Measurements from ENCODE around the gene RGS2. TPM values are rescaled to one million over a fixed set of nuclear protein-coding genes. Genes with fewer than 3 reads are reported as not detected.

Gene RGS2, protein sequence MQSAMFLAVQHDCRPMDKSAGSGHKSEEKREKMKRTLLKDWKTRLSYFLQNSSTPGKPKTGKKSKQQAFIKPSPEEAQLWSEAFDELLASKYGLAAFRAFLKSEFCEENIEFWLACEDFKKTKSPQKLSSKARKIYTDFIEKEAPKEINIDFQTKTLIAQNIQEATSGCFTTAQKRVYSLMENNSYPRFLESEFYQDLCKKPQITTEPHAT
- 0.50 and 1.4 TPM in 2 replicates for total RNA-seq (2021)
- Bru-seq, nascent RNA, result percentile 61 among the genes with signal in this experiment
- percentile 42 among the genes with signal in this experiment for BruChase-seq, experiment 1, labeled RNA remaining after a 2-hour chase
- percentile 50 among the genes with signal in this experiment for BruChase-seq, experiment 2, labeled RNA remaining after a 6-hour chase
- long read RNA-seq, partial matches to known transcripts, result 0 of 3 reads
- long read RNA-seq, other reads (novel, unspliced or antisense), result 2 of 3 reads

DNA sequence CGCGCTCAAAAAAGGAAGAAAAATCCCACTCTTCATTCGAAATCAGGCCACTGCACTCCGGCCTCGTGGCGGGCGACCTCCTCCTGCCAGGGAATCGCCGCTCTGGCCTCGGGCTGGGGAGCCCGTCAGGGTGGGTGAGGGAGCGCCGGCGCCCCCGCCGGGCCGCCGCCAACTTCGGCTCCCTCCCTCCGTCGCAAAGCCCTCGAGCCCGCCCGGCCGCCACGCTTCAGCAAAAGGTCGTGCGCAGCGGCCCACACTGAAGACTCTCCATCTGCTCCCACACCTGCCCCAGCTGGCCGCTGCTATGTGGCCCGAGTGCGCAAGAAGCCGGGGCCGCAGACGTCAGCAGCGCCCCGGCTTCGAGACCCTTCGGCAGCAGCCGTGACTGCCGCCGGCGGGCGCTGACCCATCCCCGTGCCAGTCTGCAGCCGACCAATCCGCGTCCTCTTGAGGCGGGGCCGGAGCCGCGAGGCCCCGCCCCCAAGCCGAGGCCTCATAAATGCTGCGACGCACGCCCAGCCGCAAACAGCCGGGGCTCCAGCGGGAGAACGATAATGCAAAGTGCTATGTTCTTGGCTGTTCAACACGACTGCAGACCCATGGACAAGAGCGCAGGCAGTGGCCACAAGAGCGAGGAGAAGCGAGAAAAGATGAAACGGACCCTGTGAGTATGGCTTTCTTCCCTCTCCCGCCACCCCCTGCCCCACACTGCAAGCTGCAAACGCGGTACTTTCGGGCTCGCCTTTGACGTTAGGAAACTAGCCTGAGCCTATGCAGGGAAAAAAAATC is at the start of gene RGS2:
Gene RGS2, plus strand, starts transcription at position 522 of the 789 bp plus-strand sequence. Its CDS starts 33 bp downstream, at position 555.
- Histone ChIP-seq H3K36me3 (ENCODE audit: low read depth) (no peaks in the 10 kb centered on the region), H3K9me2 (ENCODE audit: insufficient read depth) (no peaks in the 10 kb centered on the region), H2AFZ (peak within 1 kb of the TSS; percentile 88), H4K20me1 (ENCODE audit: insufficient read depth) (no peaks in the 10 kb centered on the region), H3K27ac (peak within 1 kb of the TSS; percentile 42), H3K79me2 (ENCODE audit: low read depth) (no peaks in the 10 kb centered on the region), H3F3A (ENCODE audit: insufficient read depth, low read depth) (no peaks in the 10 kb centered on the region), H3K4me3 (peak within 1 kb of the TSS; percentile 71), H3K4me1 (replicated peaks; ENCODE audit: insufficient read depth) (peaks cover 17% of the 10 kb centered on the region), H3K9me3 (ENCODE audit: insufficient read depth, low read depth) (no peaks in the 10 kb centered on the region), H3K4me2 (peak within 1 kb of the TSS; percentile 94), H3K27me3 (ENCODE audit: insufficient read depth, low read depth) (no peaks in the 10 kb centered on the region)
- BruUV-seq (replicated peaks), result no TSS peak
- ChIA-PET CTCF (interaction anchor here (0.5 kb wide), 1 partner anchor 110 kb away, joined by 4 read pairs; no protein-coding TSS in a partner anchor), POLR2A (ENCODE audit: unreplicated experiment) (no interaction called here)
- TF ChIP-seq, protein P1, sequence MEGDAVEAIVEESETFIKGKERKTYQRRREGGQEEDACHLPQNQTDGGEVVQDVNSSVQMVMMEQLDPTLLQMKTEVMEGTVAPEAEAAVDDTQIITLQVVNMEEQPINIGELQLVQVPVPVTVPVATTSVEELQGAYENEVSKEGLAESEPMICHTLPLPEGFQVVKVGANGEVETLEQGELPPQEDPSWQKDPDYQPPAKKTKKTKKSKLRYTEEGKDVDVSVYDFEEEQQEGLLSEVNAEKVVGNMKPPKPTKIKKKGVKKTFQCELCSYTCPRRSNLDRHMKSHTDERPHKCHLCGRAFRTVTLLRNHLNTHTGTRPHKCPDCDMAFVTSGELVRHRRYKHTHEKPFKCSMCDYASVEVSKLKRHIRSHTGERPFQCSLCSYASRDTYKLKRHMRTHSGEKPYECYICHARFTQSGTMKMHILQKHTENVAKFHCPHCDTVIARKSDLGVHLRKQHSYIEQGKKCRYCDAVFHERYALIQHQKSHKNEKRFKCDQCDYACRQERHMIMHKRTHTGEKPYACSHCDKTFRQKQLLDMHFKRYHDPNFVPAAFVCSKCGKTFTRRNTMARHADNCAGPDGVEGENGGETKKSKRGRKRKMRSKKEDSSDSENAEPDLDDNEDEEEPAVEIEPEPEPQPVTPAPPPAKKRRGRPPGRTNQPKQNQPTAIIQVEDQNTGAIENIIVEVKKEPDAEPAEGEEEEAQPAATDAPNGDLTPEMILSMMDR (conservative IDR thresholded peaks at IDR 0.05), result peak; percentile 55; the same call in 1 of the 2 replicates
- no peak for TF ChIP-seq EZH2 (IDR thresholded peaks at IDR 0.05; ENCODE audit: low read depth)
- intact Hi-C loops (cut with micrococcal nuclease; ENCODE audit: unreplicated experiment), result loop anchor here (1.0 to 10.0 kb wide), 5 partner anchors 106 to 331 kb away; partner anchors contain the start of gene CDC73
- peak; percentile 79 to 85 for DNase-seq

DNA sequence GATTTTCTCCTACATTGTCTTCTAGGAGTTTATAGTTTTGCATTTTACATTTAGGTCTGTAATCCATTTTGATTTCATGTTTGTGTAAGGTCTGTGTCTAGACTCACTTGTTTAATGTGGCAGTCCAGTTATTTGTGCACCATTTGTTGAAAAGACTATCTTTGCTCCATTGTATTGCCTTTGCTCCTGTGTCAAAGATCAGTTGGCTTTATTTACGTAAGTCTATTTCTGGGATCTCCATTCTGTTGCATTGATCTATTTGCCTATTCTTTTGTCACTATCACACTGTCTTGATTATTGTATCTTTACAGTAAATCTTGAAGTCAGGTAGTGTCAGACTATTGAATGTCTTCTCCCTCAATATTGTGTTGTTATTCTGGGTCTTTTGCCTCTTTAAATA is 49.7 kb upstream of the RGS2 start:
- intact Hi-C loops (cut with micrococcal nuclease; ENCODE audit: unreplicated experiment), result no loop called here
- TF ChIP-seq EZH2 (IDR thresholded peaks at IDR 0.05; ENCODE audit: low read depth), result no peak
- TF ChIP-seq, protein P1 (conservative IDR thresholded peaks at IDR 0.05), result no peak

DNA sequence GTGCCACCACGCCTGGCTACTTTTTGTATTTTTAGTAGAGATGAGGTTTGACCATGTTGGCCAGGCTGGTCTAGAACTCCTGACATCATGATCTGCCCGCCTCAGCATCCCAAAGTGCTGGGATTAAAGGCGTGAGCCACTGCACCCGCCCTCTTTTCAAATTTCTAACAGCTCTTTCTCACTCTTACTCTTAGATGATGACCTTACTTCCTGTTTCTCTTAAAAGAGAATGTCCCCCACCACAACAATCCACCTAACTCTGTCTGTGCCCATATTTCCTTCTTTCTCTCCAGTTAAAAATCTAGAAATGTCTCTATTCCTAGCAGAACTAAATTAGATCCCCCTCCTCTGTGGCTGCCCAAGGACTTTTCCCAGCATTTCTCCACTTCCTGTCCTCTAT is 46.6 kb upstream of the RGS2 start:
- no peak overlapping the region for H2AFZ ChIP-seq
- no peak overlapping the region for H3K4me2 ChIP-seq
- no peaks in the 10 kb centered on the region for H3K79me2 ChIP-seq (ENCODE audit: low read depth)
- intact Hi-C loops (cut with micrococcal nuclease; ENCODE audit: unreplicated experiment), result no loop called here
- H3K9me2 ChIP-seq (ENCODE audit: insufficient read depth), result no peaks in the 10 kb centered on the region
- no peaks in the 10 kb centered on the region for H3F3A ChIP-seq (ENCODE audit: insufficient read depth, low read depth)
- ChIA-PET CTCF (interaction anchor here (0.7 kb wide), 1 partner anchor 818 kb away, joined by 9 read pairs; no protein-coding TSS in a partner anchor), POLR2A (ENCODE audit: unreplicated experiment) (interaction anchor here (0.8 kb wide), 1 partner anchor 216 kb away, joined by 13 read pairs; no protein-coding TSS in a partner anchor)
- H3K4me3 ChIP-seq, result no peak overlapping the region
- BruUV-seq (replicated peaks), result no TSS peak
- H3K27me3 ChIP-seq (ENCODE audit: insufficient read depth, low read depth), result no peaks in the 10 kb centered on the region
- H3K4me1 ChIP-seq (replicated peaks; ENCODE audit: insufficient read depth), result peaks cover 6% of the 10 kb centered on the region; the same call in 1 of the 2 replicates
- TF ChIP-seq, protein P1 (conservative IDR thresholded peaks at IDR 0.05), result no peak
- no peak for TF ChIP-seq EZH2 (IDR thresholded peaks at IDR 0.05; ENCODE audit: low read depth)
- no peak overlapping the region for H3K27ac ChIP-seq
- no peak for DNase-seq
- 0 out of 2 replicates have a peak, but pooled peaks cover 3% of the 10 kb centered on the region for H3K9me3 ChIP-seq (ENCODE audit: insufficient read depth, low read depth)
- no peaks in the 10 kb centered on the region for H4K20me1 ChIP-seq (ENCODE audit: insufficient read depth)
- no peaks in the 10 kb centered on the region for H3K36me3 ChIP-seq (ENCODE audit: low read depth)

More for the DNA sequence above, 49.7 kb upstream of the RGS2 start:
- ChIA-PET POLR2A (ENCODE audit: unreplicated experiment) (no interaction called here), CTCF (no interaction called here)
- BruUV-seq (replicated peaks), result no TSS peak
- H3K4me1 ChIP-seq (replicated peaks; ENCODE audit: insufficient read depth), result no peaks in the 10 kb centered on the region
- no peak overlapping the region for H2AFZ ChIP-seq
- DNase-seq, result no peak
- H3K36me3 ChIP-seq (ENCODE audit: low read depth), result no peaks in the 10 kb centered on the region
- no peak overlapping the region for H3K4me3 ChIP-seq
- H3K9me3 ChIP-seq (ENCODE audit: insufficient read depth, low read depth), result 0 out of 2 replicates have a peak, but pooled peaks cover 3% of the 10 kb centered on the region
- H3K27me3 ChIP-seq (ENCODE audit: insufficient read depth, low read depth), result no peaks in the 10 kb centered on the region
- no peaks in the 10 kb centered on the region for H3K9me2 ChIP-seq (ENCODE audit: insufficient read depth)
- H3F3A ChIP-seq (ENCODE audit: insufficient read depth, low read depth), result no peaks in the 10 kb centered on the region
- H3K4me2 ChIP-seq, result no peak overlapping the region
- H3K27ac ChIP-seq, result no peak overlapping the region
- H4K20me1 ChIP-seq (ENCODE audit: insufficient read depth), result no peaks in the 10 kb centered on the region
- no peaks in the 10 kb centered on the region for H3K79me2 ChIP-seq (ENCODE audit: low read depth)
